ENCODE measurements around the gene ZNF215.

DNA sequence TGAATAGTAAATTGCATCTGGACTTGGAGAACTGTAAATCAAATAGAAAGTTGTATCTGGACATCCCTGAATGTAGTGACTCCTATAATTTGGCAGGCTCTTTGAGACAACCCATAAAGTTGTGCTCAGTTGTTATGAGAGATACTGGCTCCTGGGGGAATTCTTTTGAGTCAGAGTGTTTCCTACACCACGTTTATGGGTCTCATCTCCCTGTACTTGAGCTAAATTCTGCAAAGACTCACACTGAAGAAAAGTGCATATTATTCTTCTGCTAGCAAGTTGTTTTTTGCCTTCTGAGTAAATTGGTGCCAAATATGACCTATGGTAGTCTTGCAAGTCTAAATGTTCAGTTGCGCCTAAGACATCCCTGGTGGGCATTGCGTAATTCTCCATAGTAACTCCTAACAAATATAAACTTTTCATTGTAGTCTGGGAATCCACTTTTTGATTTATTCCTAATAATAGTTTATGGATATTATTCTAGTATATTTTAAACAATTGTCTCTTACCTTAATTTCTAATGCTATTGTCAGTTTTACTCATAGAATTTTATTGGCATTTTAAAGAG, 5.0 kb downstream of the ZNF215 start:
- TF ChIP-seq, protein P1, sequence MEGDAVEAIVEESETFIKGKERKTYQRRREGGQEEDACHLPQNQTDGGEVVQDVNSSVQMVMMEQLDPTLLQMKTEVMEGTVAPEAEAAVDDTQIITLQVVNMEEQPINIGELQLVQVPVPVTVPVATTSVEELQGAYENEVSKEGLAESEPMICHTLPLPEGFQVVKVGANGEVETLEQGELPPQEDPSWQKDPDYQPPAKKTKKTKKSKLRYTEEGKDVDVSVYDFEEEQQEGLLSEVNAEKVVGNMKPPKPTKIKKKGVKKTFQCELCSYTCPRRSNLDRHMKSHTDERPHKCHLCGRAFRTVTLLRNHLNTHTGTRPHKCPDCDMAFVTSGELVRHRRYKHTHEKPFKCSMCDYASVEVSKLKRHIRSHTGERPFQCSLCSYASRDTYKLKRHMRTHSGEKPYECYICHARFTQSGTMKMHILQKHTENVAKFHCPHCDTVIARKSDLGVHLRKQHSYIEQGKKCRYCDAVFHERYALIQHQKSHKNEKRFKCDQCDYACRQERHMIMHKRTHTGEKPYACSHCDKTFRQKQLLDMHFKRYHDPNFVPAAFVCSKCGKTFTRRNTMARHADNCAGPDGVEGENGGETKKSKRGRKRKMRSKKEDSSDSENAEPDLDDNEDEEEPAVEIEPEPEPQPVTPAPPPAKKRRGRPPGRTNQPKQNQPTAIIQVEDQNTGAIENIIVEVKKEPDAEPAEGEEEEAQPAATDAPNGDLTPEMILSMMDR (IDR thresholded peaks at IDR 0.05; ENCODE audit: low read length), result no peak
- TF ChIP-seq EZH2 (IDR thresholded peaks at IDR 0.05; ENCODE audit: borderline replicate concordance, low read length), result no peak

All from OCI-LY1 (cell line).